C4-2B (cell line): ENCODE measurements around the gene USP17L20.
"Not testable (repeated sequence)": the region's sequence is repeated elsewhere in the genome, so short reads cannot be mapped to it uniquely, and the experiment has no call there.

Experiments used
- H3K27ac ChIP-seq: fragments of 450-650 bp; 2 replicates; pipeline ENCODE4 v1.5.1; 2017

The USP17L20 gene, protein sequence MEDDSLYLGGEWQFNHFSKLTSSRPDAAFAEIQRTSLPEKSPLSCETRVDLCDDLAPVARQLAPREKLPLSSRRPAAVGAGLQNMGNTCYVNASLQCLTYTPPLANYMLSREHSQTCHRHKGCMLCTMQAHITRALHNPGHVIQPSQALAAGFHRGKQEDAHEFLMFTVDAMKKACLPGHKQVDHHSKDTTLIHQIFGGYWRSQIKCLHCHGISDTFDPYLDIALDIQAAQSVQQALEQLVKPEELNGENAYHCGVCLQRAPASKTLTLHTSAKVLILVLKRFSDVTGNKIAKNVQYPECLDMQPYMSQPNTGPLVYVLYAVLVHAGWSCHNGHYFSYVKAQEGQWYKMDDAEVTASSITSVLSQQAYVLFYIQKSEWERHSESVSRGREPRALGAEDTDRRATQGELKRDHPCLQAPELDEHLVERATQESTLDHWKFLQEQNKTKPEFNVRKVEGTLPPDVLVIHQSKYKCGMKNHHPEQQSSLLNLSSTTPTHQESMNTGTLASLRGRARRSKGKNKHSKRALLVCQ

GRCh38 chr4:9257824-9258223, at the start of gene USP17L20:
TSS of gene USP17L20 (plus strand) at chr4:9258124. CDS start at chr4:9258124, 0 bp downstream.
- H3K27ac ChIP-seq, result not testable (repeated sequence)

- H3K27ac ChIP-seq, result not testable (repeated sequence)
Measured at GRCh38 chr4:9210357-9210756, 47.6 kb upstream of the USP17L20 start, which contains the start of gene USP17L10. TSS of gene USP17L10 (plus strand) at chr4:9210657. CDS start at chr4:9210657, 0 bp downstream.

DNA sequence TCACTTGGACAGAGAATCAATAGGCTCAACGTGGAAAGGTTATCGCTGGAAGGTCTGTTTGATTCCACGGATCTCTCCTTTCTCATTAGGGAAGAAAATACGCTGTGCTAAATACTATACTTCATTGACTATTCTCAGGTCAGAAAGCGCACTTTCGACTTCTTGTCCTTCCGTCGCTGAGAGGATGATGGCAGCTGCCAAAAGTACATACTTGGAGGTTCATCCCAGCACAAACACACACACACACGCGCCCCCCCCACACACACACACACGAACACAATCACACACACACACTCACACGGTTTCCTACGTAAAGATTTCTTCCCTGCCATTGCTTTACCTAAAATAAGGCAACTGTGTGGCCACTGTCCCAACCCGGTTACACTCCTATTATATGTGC, 43.2 kb upstream of the USP17L20 start:
- not testable (repeated sequence) for H3K27ac ChIP-seq

GRCh38 chr4:9215105-9215504, 42.8 kb upstream of the USP17L20 start, which contains the start of gene USP17L11:
TSS of gene USP17L11 (plus strand) at chr4:9215405. CDS start at chr4:9215405, 0 bp downstream.
- H3K27ac ChIP-seq, result not testable (repeated sequence)

GRCh38 chr4:9219852-9220251, 38.1 kb upstream of the USP17L20 start, which contains the start of gene USP17L12:
TSS of gene USP17L12 (plus strand) at chr4:9220152. CDS start at chr4:9220152, 0 bp downstream.
- not testable (repeated sequence) for H3K27ac ChIP-seq

DNA sequence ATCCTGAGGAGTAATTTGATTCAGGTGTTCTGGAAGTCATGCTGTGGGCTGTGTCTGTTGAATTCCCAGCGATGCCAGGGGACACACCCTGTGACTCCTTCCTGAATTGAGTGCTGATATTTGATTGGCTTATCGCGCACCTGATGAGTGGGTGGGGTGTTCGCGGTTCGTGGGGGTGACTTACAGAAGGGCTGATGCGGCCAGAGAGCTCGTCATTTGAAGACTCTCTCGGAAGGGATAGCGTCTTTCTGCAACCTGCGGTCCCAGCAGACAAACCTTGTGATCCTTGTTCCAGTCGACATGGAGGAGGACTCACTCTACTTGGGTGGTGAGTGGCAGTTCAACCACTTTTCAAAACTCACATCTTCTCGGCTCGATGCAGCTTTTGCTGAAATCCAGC, 33.3 kb upstream of the USP17L20 start, which contains the start of gene USP17L13:
Gene USP17L13 (plus strand): TSS at position 301 of the 400 bp plus-strand sequence. CDS start 0 bp downstream, at position 301.
- not testable (repeated sequence) for H3K27ac ChIP-seq

- H3K27ac ChIP-seq, result not testable (repeated sequence)
Measured at GRCh38 chr4:9230249-9230648, 27.7 kb upstream of the USP17L20 start.

- H3K27ac ChIP-seq, result not testable (repeated sequence)
Measured at GRCh38 chr4:9234085-9234484, 23.8 kb upstream of the USP17L20 start, which contains the start of gene USP17L15. TSS of gene USP17L15 (plus strand) at chr4:9234385. CDS start at chr4:9234385, 0 bp downstream.

DNA sequence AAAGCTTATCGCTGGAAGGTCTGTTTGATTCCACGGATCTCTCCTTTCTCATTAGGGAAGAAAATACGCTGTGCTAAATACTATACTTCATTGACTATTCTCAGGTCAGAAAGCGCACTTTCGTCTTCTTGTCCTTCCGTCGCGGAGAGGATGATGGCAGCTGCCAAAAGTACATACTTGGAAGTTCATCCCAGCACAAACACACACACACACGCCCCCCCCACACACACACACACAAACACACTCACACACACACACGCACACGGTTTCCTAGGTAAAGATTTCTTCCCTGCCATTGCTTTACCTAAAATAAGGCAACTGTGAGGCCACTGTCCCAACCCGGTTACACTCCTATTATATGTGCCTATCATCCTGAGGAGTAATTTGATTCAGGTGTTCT, 19.5 kb upstream of the USP17L20 start:
- H3K27ac ChIP-seq, result not testable (repeated sequence)

- not testable (repeated sequence) for H3K27ac ChIP-seq
Measured at GRCh38 chr4:9243579-9243978, 14.3 kb upstream of the USP17L20 start, which contains the start of gene USP17L17. TSS of gene USP17L17 (plus strand) at chr4:9243879. CDS start at chr4:9243879, 0 bp downstream.

GRCh38 chr4:9247953-9248680, 9.8 kb upstream of the USP17L20 start, which contains the start of gene USP17L18:
TSS of gene USP17L18 (plus strand) at chr4:9248630. CDS start at chr4:9248630, 0 bp downstream.
- not testable (repeated sequence) for H3K27ac ChIP-seq

GRCh38 chr4:9253078-9253477, 4.8 kb upstream of the USP17L20 start, which contains the start of gene USP17L19:
TSS of gene USP17L19 (plus strand) at chr4:9253378. CDS start at chr4:9253378, 0 bp downstream.
- H3K27ac ChIP-seq, result not testable (repeated sequence)

DNA sequence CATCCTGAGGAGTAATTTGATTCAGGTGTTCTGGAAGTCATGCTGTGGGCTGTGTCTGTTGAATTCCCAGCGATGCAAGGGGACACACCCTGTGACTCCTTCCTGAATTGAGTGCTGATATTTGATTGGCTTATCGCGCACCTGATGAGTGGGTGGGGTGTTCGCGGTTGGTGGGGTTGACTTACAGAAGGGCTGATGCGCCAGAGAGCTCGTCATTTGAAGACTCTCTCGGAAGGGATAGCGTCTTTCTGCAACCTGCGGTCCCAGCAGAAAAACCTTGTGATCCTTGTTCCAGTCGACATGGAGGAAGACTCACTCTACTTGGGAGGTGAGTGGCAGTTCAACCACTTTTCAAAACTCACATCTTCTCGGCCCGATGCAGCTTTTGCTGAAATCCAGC, 4.6 kb downstream of the USP17L20 start, which contains the start of gene USP17L21:
Gene USP17L21 (plus strand): TSS at position 301 of the 400 bp plus-strand sequence. CDS start 0 bp downstream, at position 301.
- not testable (repeated sequence) for H3K27ac ChIP-seq

DNA sequence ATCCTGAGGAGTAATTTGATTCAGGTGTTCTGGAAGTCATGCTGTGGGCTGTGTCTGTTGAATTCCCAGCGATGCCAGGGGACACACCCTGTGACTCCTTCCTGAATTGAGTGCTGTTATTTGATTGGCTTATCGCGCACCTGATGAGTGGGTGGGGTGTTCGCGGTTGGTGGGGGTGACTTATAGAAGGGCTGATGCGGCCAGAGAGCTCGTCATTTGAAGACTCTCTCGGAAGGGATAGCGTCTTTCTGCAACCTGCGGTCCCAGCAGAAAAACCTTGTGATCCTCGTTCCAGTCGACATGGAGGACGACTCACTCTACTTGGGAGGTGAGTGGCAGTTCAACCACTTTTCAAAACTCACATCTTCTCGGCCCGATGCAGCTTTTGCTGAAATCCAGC, 9.4 kb downstream of the USP17L20 start, which contains the start of gene USP17L22:
Gene USP17L22 (plus strand): TSS at position 301 of the 400 bp plus-strand sequence. CDS start 0 bp downstream, at position 301.
- H3K27ac ChIP-seq, result not testable (repeated sequence)

GRCh38 chr4:9271719-9272118, 13.8 kb downstream of the USP17L20 start:
- H3K27ac ChIP-seq, result not testable (repeated sequence)
